ENCODE data around the gene ARHGEF7. TPM values are rescaled to one million over a fixed set of nuclear protein-coding genes. Genes with fewer than 3 reads are reported as not detected.

The ARHGEF7 gene
- total RNA-seq, 1 donor from 2014 or later = 31.6 TPM

DNA sequence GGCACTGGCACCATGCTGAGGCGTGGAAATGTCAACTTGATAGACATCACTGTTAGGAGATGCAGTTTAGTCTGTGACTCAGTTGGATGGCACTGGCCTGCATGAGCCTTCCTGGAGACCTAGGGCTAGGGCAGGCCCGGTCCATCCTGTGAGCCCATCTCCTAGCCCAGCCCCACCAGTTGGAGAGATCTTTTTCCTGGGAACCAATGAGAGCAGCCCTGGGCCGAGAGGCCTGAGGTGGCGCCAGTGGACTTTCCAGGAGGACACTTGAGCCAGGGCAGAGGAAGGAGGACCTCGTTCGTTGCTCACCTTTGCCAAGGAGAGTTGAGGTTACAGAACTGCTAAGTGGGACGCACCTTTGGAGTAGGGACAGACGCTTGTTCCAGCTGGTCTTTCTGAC, 104.8 kb downstream of the ARHGEF7 start:
- peaks cover 1% of the 10 kb centered on the region for H3K36me3 ChIP-seq (ENCODE audit: control insufficient read depth, insufficient read depth, low read length)
- H3K4me3 ChIP-seq (ENCODE audit: low read depth, low read length) = no peak overlapping the region
- FAIRE-seq = no peak
- TF ChIP-seq, protein P1, sequence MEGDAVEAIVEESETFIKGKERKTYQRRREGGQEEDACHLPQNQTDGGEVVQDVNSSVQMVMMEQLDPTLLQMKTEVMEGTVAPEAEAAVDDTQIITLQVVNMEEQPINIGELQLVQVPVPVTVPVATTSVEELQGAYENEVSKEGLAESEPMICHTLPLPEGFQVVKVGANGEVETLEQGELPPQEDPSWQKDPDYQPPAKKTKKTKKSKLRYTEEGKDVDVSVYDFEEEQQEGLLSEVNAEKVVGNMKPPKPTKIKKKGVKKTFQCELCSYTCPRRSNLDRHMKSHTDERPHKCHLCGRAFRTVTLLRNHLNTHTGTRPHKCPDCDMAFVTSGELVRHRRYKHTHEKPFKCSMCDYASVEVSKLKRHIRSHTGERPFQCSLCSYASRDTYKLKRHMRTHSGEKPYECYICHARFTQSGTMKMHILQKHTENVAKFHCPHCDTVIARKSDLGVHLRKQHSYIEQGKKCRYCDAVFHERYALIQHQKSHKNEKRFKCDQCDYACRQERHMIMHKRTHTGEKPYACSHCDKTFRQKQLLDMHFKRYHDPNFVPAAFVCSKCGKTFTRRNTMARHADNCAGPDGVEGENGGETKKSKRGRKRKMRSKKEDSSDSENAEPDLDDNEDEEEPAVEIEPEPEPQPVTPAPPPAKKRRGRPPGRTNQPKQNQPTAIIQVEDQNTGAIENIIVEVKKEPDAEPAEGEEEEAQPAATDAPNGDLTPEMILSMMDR (IDR thresholded peaks at IDR 0.05; ENCODE audit: insufficient read depth, low read length, severe bottlenecking) = no peak
- no peaks in the 10 kb centered on the region for H3K27me3 ChIP-seq (ENCODE audit: control insufficient read depth, insufficient read depth, low read length)
- no peak for DNase-seq (ENCODE audit: low read depth)

DNA sequence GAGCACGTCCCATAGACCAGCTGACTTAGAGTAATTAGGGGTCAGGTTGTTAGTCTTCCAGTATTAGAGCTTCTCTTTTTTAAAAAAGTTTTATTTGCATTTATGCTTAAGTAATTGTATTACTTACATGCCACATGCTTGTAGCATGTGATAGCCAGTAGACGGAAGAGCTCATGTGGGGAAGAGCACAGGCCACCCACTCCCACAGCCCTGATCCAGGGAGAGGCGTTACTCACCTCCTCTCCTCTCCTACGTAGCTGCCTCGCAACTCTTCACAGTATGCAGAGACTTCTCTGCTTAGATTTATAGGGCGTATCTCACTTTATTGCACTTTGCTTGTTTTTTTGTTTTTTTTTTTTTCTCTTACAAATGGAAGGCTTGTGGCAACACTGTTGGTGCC, 110.1 kb downstream of the ARHGEF7 start:
- Histone ChIP-seq H3K4me3 (ENCODE audit: low read depth, low read length) (no peak overlapping the region), H3K36me3 (ENCODE audit: control insufficient read depth, insufficient read depth, low read length) (peaks cover 5% of the 10 kb centered on the region), H3K27me3 (ENCODE audit: control insufficient read depth, insufficient read depth, low read length) (no peaks in the 10 kb centered on the region)
- FAIRE-seq (no peak), DNase-seq (ENCODE audit: low read depth) (no peak)
- TF ChIP-seq, protein P1 (IDR thresholded peaks at IDR 0.05; ENCODE audit: insufficient read depth, low read length, severe bottlenecking) = no peak

DNA sequence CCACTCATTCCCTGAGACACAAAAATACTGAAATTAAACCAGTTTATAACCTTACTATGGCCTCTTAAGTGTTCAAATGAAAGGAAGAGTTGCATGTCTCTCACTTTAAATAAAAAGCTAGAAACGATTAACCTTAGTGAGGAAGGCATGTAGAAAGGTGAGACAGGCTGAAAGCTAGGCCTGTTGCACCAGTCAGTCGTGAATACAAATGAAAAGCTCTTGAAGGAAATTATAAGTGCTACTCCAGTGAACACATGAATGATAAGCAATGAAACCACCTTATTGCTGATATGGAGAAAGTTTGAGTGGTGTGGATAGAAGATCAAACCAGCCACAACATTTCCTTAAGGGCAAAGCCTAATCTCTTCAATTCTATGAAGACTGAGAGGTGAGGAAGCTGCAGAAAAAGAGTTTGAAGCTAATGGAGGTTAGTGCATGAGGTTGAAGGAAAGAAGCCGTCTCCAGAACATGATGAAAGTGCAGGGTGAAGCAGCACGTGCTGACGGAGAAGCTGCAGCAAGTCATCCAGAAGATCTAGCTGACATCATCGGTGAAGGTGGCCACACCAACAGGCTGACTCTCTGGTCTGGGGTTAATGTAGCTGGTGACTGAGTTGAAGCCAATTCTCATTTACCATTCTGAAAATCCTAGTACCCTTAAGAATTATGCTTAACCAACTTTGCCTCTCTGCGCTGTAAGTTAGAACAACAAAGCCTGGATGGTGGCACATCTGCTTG, 110.9 kb downstream of the ARHGEF7 start:
- Histone ChIP-seq H3K27me3 (ENCODE audit: control insufficient read depth, insufficient read depth, low read length) (no peaks in the 10 kb centered on the region), H3K4me3 (ENCODE audit: low read depth, low read length) (no peak overlapping the region), H3K36me3 (ENCODE audit: control insufficient read depth, insufficient read depth, low read length) (peaks cover 5% of the 10 kb centered on the region)
- TF ChIP-seq, protein P1 (IDR thresholded peaks at IDR 0.05; ENCODE audit: insufficient read depth, low read length, severe bottlenecking) = no peak
- no peak for DNase-seq (ENCODE audit: low read depth)
- FAIRE-seq = no peak

DNA sequence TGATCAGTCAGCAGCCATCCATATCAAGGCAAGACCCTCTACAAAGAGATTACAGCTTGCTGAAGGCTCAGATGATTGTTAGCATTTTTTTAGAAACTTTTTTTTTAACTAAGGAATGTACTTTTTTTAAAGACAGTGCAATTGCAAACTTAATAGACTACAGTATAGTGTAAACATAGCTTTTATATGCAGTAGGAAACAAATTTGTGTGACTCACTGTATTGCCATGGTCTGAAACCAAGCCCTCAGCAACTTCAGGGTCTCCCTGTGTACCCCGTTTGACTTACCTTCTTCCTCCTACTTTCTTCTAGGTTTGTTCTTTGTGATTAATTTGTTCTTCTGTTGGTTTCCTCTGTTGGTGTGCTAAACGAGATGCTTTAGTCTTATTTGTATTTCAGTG, 112.3 kb downstream of the ARHGEF7 start:
- Histone ChIP-seq H3K27me3 (ENCODE audit: control insufficient read depth, insufficient read depth, low read length) (no peaks in the 10 kb centered on the region), H3K36me3 (ENCODE audit: control insufficient read depth, insufficient read depth, low read length) (peaks cover 5% of the 10 kb centered on the region), H3K4me3 (ENCODE audit: low read depth, low read length) (no peak overlapping the region)
- DNase-seq (ENCODE audit: low read depth) = no peak
- TF ChIP-seq, protein P1 (IDR thresholded peaks at IDR 0.05; ENCODE audit: insufficient read depth, low read length, severe bottlenecking) = no peak
- FAIRE-seq = no peak

DNA sequence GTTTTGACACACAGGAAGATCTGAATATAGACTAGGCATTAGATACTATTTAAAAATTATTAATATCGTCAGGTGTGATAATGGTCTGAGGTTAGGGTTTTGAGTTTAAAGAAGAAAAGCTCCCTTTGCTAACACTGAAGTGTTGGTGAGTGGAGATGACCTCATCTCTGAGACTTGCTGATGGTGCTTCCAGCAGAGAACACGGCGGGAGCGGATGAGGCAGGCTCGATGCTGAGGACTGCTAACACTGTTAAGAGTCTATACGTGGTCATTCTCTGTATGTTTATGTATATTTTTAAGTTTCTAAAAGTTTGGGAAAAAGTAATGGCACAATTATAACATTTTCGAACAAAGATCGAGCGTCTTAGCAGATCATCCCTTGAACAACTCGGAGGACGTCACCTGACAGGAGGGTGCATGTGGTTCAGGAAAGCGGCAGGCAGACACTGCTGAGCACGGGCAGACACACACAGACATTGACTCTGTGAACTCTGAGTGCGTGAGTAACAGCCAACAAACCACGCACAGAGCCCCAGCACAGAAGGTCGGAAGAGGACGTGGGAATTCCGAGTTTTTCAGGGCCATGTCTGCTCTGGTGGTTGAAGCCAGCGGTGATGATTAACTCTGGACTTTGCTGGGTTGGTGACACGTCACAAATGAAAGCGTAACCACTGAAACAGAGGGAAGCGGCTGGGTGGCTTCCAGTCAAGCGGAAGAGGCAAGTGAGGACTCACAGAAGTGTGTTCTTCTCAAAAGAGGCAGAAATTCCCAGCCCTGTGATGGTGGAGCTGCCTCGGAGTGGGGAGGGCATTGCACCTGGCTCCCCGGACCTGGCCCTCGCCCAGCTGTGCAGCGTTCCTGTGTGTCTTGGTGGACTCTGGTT, 113.4 kb downstream of the ARHGEF7 start:
- Histone ChIP-seq H3K36me3 (ENCODE audit: control insufficient read depth, insufficient read depth, low read length) (peaks cover 5% of the 10 kb centered on the region), H3K4me3 (ENCODE audit: low read depth, low read length) (no peak overlapping the region), H3K27me3 (ENCODE audit: control insufficient read depth, insufficient read depth, low read length) (no peaks in the 10 kb centered on the region)
- FAIRE-seq (no peak), DNase-seq (ENCODE audit: low read depth) (no peak)
- TF ChIP-seq, protein P1 (IDR thresholded peaks at IDR 0.05; ENCODE audit: insufficient read depth, low read length, severe bottlenecking) = no peak

All from bronchial epithelial cell (primary cell).